NCI-H82 (cell line): ENCODE measurements around the gene ARL5C.
"Not testable (repeated sequence)": the region's sequence is repeated elsewhere in the genome, so short reads cannot be mapped to it uniquely, and the experiment has no call there.

ENCODE experiments used
- DNase-seq: peaks from one replicate; lab custom pipeline; 2025; lab: John Stamatoyannopoulos, UW

The ARL5C gene

DNA sequence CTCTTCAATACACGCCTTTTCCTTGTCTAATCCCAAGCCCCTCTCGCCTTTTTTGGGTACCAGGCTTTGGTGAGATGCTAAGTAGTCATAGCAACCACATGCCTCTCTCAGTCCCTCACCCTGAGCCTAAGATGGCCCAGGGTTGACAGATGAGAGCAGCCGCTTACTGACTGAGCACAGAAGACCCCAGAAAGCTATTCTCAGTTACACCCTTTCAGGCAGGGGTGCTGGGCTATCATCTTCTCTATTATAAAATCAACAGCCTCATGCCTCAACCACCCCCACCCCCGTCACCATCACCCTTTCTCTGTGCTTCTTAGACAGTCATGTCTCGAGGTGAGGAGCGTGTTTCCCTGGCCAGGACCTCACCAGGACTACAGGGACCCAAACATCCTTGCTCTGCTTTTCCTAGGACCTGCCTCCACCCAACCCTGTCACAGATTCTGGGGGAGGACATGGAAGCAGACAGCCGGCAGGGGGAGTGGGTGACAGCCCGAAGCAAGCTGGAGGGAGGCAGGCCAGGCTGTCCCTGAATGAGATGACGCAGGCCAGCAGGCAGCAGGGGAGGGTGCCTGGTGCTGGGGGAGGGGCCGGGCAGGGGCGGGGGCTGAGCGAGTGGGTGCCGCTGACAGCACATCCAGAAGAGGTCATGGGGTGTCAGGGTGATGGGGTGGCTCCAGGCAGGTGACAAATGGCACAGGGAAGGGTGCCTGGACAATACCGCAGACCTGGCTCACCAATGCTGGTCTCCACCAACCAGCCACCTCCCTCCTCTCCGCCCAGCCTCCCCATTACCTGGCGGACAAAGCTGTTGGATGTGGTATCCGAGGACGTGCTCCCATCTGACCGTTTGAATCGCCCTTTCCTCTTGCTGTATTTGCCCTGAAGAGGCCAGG is 28.4 kb upstream of the ARL5C start:
- DNase-seq: peak; percentile 89

DNA sequence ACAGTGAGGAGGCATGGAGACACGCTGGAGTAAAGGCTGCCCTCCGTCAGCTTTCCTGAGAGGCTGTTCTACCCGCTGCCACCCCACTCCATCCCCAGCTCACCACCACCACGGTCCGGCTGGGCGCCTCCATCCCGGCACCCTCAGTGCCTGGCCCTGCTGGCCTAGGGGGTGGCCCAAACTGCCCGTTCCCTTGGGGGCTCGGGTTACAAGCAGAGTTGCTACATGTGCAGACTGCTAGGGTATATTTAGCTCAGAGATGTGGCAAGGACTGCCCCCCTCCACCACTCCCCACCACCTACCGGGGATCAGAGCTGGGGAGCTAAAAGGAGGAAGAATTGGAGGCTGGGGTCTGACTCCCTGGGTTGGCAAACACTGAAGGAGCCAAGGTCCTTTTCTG is 27.4 kb upstream of the ARL5C start:
- DNase-seq: no peak

DNA sequence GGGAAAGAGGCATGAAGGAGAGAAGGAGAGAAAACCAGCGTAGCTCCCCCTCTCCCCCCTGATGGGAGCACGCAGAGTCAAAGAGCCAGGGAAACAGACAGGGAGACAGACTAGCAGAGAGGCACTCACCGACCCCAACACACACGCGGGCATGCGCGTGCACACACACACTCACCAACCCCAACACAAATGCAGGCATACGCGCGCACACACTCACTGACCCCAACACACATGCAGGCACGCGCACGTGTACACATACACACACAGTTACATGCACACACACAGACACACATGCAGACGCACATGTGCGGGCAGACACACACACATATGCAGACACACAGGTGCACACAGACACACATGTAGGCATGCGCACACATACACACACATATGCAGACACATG is 26.9 kb upstream of the ARL5C start:
- no peak for DNase-seq

DNA sequence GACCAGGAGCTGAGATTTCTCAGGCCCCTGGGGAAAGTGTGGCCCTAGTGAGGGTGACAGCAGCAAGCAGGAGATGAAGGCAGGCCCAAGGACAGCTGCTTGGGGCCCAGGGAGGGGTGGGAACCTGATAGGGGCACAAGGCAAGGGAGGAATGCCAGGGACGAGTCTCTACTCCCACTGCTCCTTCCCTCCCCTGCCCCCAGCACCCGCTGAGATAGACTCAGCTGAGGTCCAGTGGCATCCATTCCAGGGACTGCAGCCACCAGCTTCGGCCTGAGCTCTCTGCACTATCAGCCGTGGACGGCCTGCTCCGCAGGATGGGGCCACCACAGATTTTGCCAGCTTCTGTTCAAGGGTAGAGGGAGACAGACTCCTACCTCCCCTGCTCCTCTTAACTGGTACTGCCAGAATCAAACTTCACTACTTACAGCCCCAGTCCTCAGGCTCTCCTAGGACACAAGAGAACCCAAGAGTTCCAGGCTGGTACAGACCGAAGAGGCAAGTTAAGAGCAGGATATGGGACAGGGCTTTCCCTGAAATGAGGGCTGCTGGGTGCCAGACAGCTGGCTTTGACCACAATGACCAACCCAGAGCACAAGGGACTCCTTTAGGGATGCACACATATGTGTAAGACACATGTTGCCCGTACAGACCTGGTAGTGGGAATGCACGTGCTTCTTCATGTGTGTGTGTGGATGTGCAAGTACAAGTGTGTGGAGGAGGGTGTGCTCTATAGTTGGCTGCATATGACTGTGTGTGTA is 26.0 kb upstream of the ARL5C start:
- DNase-seq: no peak

DNA sequence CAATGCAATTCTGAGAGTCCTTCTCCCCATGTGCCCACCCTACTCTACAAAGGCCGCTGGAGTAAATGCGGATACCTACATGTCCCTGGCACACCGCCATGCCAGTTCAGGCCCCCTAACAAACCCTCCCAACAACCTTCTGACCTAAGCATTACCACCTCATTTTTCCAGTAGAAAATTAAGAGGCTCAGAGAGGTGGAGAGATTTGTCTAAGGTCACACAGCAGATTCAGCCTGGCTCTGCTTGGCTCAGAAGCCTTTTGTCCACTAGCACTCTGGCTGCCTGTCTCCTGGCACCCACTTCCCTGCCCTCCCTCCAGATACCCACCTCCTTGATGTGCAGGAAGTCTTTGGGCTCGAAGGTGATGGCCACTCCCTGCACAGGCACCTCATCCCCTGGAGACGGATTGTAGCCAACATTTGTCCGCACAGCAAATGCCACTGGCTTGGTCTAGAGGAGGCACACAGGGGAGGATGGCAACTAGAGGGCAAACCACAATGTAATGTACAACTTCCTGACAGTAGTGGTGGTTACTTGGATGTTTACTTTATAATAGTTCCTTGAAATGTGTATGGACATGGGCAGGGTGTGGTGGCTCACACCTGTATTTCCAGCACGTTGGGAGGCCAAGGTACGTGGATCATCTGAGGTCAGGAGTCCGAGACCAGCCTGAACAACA is 21.3 kb upstream of the ARL5C start:
- no peak for DNase-seq

DNA sequence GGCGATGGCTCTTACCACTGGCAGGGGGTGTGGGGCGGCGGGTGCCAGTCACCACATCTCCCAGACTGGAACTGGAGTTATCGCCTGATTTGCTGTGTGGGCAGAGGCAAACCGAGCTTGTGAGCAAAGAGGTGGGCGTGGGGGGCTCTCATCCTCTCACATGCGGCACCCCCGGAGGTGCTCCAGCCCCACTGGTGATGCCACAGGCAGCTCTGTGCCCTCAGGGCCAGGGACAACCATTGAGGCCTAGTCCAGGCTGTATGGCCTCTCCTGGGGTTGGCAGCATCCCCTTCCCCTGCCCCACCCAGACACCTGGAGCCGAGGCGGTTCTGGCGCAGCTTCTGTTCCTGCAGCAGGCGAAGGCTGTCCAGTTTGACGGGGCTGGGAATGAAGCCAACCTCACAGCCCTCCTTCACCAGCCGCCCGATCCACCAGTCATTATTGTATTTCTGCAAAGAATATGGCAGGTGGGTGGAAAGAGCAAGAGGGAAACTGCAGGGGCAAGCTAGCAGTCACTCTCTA is 20.6 kb upstream of the ARL5C start:
- DNase-seq: no peak

DNA sequence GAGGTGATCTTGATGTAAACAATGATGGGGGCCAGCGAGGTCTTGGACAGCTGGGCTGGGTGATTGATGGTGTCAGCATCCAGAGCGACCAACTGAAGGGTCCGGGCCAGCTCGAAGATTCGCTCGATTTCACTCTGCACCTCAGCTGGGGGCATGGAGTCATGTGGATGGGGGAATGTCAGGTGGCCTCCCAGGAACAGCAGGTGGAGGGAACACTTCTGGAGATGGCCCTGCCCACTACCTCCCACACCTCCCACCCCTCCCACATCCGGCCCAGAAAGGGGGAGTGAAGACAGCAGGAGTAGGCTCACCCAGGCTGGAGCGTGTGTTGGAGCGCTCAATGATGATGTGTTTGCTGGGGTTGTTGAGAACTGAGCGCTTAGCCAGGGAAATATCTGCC is 17.8 kb upstream of the ARL5C start:
- no peak for DNase-seq

DNA sequence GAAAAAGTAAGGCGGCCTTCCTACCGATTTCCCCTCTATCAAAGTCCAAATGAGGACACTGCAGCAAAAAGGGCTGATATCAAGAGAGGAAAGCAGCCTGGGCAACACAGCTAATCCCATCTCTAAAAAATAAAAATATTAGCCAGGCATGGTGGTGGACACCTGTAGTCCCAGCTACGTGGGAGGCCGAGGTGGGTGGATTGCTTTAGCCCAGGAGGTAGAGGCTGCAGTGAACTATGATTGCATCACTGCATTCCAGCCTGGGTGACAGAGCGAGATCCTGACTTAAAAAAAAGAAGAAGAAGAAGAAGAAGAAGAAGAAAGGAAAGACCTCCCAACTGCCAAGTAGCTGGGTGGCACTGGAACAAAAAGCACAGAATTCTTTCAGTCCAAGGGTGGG is 17.1 kb upstream of the ARL5C start:
- no peak for DNase-seq

DNA sequence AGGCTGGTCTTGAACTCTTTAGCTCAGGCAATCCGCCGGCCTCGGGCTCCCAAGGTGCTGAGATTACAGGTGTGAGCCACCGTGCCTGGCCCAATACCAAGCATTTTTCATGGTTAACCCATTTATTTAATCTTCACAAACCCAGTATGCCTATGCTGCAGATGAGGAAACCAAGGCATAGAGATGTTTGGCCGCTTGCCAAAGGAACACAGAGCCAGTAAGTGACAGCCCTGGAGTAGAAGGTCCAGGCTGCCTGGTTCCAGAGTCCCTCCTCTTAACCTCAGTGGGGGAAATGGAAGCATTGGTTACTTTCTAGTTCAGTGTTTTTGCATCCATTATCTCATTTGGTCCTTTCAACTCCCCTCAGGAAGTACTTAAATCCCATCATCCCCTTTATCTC is 15.3 kb upstream of the ARL5C start:
- DNase-seq: peak; percentile 95

DNA sequence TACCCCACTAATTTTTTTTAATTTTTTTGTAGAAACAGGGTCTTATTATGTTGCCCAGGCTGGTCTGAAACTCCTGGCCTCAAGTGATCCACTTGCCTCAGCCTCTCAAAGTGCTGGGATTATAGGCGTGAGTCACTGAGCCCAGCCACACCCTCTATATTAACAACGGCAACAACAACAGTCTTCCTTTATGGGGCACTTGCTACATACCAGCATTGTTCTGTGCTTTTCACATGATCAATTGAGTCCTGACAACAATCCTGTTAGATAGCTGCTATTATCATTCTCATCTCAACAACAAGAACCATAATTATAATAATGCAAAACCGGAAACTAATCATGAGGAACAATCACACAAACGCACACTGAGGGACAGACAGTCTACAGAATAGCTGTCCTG is 12.6 kb upstream of the ARL5C start:
- no peak for DNase-seq

DNA sequence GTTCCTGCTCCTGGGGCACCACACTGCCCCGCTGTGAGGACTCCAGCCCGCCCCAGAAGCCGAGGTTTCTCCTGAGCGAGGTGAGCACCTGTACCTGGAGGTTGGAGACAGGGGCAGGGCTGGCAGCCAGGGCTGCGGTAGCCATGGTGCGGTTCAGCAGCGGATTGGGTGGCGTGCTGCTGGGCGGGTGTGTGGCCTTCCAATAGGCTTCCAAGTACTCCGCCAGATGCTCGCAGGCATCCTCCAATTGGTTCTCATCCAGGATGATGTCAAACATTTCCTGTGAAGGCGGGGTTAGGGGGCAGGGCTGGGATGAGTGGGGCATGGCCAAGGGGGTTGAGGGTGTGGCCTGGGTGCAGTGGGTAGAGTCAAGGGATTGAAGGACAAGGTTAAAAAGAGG is 11.3 kb upstream of the ARL5C start:
- peak; percentile 63 for DNase-seq

DNA sequence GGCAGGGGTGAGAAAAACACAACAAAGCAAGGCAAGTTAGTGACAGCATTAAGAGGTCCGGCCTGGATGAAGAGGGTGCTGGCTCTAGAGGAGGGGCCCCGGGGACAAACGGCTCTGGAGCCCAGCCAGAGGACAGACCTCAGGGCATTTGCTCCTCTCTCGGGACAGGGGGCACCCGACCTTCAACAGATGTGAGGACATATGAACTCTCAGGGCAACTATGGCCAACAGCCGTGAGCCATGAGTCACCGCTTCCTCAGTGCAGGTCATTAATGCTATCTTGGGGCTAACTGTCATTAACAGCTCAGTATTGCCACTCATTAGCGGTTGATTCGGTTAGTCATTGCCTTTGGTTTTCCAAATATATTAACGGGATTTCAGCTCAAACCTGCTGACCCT is 9.7 kb upstream of the ARL5C start:
- DNase-seq: no peak

DNA sequence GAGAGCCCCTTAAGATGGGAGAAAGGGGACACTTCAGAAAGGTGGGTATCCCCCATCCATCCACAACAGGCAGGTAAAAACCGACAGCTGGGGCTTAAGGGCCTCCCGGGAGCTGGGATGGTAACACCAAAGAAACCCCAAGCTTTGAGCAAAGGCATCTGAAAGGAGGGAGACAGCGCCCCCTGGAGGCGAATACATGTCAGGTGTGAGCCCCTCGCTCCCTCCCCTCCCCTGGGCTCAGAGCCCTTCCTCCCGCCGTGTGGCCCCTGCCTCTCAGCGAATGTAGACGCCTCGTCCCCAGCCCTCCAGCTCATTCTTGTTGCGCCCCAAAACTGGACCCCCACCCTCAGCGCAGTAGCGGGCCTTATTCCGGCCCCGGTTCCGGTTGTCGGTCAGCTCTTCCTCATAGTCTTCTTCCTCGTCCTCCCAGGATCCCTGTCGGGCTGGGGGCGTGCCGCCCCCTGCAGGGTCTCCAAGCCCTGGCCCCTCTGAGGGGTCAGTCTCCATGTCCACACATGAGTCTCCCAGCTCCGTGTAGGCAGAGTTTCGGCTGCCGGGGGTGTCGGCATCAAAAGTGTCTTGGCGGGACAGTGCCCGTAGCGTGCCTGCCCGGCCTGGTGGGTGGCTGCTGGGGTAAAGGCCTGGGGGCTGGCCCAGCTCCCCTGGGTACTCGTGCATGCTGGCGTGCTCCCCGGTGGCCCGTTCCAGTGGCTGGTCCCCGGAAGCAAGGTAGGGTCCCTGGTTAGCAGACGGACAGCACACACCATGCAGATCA is 9.1 kb upstream of the ARL5C start:
- peak; percentile 95 for DNase-seq

DNA sequence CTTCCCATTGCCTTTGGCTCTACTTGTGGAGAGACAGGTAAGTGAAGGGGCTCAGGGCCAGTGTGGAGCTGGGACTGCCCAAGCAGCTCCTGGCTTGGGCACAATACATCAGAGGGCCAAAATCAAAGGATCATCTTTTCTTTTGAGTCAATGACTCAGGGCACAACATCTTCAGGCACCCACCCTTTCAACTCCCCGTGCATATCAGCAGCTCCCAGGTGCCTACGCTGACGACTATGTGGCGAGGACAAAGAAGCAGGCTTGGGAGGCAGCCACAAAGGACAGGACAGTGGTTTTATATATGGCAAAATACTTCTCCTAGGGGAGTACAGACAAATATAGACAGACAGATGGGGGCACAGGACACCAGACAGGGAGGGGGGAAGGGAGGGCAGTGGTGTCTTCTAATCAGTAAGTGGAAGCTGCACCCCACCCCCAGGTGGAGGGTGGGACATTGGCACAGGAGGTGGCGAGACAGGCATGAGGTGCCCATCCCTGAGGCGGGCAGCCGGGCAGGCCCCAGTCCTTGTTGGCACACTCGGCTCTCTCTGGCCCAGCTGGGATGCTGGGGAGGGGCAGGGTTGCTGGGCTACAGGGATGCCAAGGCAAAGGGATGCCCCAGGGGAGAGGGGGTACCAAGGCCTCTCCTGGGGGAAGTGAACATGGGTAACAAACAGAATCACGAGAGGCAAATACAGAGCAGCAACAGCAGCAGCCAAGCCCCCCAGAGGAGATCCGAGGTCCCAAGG is 7.7 kb upstream of the ARL5C start:
- DNase-seq: no peak

DNA sequence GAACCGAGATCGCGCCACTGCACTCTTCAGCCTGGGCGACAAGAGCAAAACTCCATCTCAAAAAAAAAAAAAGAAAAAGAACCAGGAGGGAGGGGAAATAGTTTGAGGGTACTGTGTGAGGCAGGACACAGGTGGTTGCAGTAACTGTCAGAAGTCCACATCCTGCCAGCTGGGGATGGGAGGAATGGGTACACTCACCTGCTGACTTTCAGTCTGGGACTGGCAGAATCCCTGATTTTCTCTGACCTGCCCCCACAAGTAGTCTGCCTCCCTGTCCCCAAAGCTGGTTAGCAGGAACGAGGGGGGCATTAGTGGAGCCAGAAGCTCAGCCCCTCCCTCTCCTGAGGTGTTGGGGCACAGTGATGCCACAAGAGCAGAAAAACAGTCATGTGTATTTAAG is 7.1 kb upstream of the ARL5C start:
- DNase-seq: no peak

DNA sequence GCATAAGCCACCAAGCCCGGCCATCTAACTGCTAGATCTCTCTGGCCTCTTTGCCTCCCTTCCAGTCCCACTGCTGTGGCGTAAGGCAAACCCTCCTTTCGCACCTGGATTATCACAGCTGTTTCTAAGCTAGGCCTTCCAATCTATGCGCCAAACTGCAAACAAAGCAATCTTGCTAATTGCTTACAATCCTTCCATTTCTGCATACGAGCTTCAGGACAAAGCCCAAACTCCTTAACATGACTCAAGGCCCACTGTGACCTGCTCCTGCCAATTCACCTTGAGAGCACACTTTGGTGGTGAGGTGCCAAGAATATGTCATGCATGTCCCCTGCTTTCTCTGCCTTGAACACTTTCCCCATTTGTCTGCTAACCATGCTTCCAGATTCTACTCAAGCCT is 6.0 kb upstream of the ARL5C start:
- DNase-seq: peak; percentile 42

DNA sequence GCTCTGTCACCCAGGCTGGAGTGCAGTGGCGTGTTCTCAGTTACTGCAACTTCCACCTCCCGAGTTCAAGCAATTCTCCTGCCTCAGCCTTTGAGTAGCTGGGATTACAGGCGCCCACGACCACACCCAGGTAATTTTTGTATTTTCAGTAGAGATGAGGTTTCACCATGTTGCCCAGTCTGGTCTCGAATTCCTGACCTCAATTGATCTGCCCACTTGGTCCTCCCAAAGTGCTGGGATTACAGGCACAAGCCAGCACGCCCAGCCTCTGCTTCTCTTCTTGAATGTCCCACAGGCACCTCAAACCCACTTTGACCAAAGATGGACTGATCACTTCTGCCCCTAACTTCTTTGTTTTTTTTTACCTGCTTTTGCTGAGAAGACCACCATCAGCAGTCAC is 4.6 kb upstream of the ARL5C start:
- no peak for DNase-seq

DNA sequence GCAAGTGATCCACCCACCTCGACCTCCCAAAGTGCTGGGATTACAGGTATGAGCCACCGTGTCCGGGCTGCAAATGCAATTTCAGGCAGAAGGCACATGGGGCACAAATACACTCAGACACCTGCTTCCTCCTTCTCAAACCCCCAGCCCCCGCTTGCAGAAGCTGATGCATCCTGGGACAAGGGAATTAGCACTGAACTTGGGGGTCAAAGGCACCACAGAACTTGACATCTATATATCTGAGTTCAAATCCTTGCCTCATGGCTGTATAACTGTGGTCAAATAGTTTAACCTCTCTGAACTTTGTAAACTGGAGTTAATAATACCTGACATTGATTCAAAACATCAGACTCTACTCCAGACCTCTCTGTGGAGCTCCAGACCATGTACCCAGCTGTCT is 4.1 kb upstream of the ARL5C start:
- DNase-seq: peak; percentile 15

DNA sequence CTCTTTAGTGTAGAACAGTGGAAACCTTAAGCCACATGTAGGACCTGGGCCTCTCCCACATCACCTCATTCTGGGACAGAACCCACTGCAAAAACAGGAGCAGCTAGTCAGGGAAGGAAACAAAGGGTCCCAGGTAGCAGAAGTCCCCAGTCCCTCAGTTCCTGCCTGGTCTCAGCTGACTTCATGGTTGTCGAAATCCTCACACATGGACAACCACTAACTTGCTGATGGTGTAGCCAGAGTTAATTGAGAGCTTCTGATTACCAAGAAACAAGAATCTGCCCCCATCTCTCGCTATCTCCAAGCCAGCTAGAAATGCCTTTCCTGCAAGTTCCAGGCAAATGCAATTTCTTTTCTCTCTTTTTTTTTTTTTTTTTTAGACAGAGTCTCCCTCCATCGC is 3.6 kb upstream of the ARL5C start:
- DNase-seq: no peak

DNA sequence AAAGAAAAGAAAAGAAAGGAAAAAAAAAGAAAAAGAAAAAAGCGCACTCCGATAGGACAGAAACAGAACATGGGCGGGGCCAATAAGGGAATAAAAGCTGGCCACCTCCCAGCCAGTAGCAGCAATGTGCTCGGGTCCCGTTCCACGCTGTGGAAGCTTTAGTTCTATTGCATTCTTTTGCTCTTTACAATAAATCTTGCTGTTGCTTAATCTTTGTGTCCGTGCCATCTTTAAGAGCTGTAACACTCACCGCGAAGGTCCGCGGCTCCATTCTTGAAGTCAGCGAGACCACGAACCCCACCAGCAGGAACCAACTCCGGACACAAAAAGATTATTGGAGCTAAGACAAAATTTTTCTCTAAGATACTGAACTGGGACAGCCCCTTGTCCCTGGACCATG is 3.1 kb upstream of the ARL5C start:
- DNase-seq: no peak

DNA sequence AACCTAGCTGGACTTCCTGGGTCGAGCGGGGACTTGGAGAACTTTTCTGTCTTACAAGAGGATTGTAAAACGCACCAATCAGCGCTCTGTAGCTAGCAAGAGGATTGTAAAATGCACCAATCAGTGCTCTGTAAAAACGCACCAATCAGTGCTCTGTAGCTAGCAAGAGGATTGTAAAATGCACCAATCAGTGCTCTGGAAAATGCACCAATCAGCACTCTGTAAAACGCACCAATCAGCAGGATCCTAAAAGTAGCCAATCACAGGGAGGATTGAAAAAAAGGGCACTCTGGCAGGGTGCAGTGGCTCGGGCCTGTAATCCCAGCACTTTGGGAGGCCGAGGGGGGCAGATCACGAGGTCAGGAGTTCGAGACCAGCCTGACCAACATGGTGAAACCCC is 2.5 kb upstream of the ARL5C start:
- DNase-seq: not testable (repeated sequence)
